Sigmoid colon (tissue), 7 donors: Measurements from ENCODE around the gene PNPLA4. TPM values are rescaled to one million over a fixed set of nuclear protein-coding genes. Genes with fewer than 3 reads are reported as not detected.

Experiments used
- DNase-seq: peaks from one replicate; pipeline ENCODE4 v3.0.0-alpha.2; 2019
- H3K27ac ChIP-seq, 4 donors: fragments of 200-600 bp; sonication (generic); one replicate each; pipeline ENCODE4 v1.5.1; 2016 to 2019; ENCODE audit warnings: mild to moderate bottlenecking in 1 of 4
- H3K27me3 ChIP-seq, 3 donors: fragments of 200-600 bp; sonication (generic); one replicate each; pipeline ENCODE4 v1.5.1; 2019; ENCODE audit warnings: mild to moderate bottlenecking in 1 of 3
- H3K36me3 ChIP-seq, 4 donors: fragments of 200-600 bp; sonication (generic); one replicate each; pipeline ENCODE4 v1.5.1; 2016 to 2019
- H3K4me1 ChIP-seq, 4 donors: fragments of 200-600 bp; sonication (generic); one replicate each; pipeline ENCODE4 v1.5.1; 2017 to 2019
- H3K4me3 ChIP-seq, 4 donors: fragments of 200-600 bp; sonication (generic); one replicate each; pipeline ENCODE4 v1.5.1; 2017 to 2019; ENCODE audit warnings: mild to moderate bottlenecking in 2 of 4, moderate library complexity in 1 of 4
- H3K9me3 ChIP-seq, 4 donors: fragments of 200-600 bp in 3 of 4; sonication (generic) in 3 of 4; one replicate each; pipeline versions ENCODE4 v1.5.1 to v1.6.1; 2013 to 2019
- EP300 ChIP-seq, 4 donors: sonication (generic); formaldehyde crosslinking; IDR thresholded peaks; one replicate each; pipeline ENCODE4 v1.6.1; 2017; ENCODE audit warnings: antibody characterized with exemption in 4 of 4
- POLR2A ChIP-seq, 2 donors: fragments of 450-650 bp; IDR thresholded peaks; one replicate each; pipeline ENCODE4 v1.6.1; 2016; ENCODE audit warnings: antibody characterized with exemption in 2 of 2, mild to moderate bottlenecking in 2 of 2, moderate library complexity in 2 of 2
- POLR2AphosphoS5 ChIP-seq, 4 donors: sonication (generic); formaldehyde crosslinking; IDR thresholded peaks; one replicate each; pipeline ENCODE4 v1.6.1; 2017; ENCODE audit warnings: antibody characterized with exemption in 4 of 4
- WGBS, 2 donors: extraction: QIAGEN DNeasy Blood & Tissue Kit; methylation state at CpG; one replicate each; pipeline ENCODE4 v1.1.7; 2013; 5-methylcytosine and 5-hydroxymethylcytosine counted together
- intact Hi-C: fragments of 100-400 bp; cut with DNase I; formaldehyde crosslinking; loops from one replicate; pipeline ENCODE4 v1.15.1; 2023
- polyA plus RNA-seq, 3 donors: library from polyadenylated mRNA; stranded (reverse); fragments of 200-250 nt; gene quantifications; one replicate each; pipeline ENCODE4 v1.2.3, GENCODE V29; 2013
- total RNA-seq, 4 donors: library from RNA; depleted of rRNA; stranded (reverse); fragments of >200 nt; gene quantifications; one replicate each; pipeline ENCODE4 v1.1.0, GENCODE V29; 2016
- TF ChIP-seq, protein P1 (sequence below), 4 experiments: fragments of 450-650 bp in 3 of 4; fragments of 200-600 bp in 1 of 4; IDR thresholded peaks; one replicate each; pipeline ENCODE4 v1.5.1; 2016 to 2019; ENCODE audit warnings: antibody characterized with exemption in 4 of 4, mild to moderate bottlenecking in 3 of 4, moderate library complexity in 2 of 4
- donor health status: healthy with polysubstance abuse.
- donor health status: Bipolar disorder and iron deficiency.
- donor health status: healthy.

The PNPLA4 gene
- total and polyA plus RNA-seq, 7 donors = 1.9 to 27.0 (median 10.4) TPM

DNA sequence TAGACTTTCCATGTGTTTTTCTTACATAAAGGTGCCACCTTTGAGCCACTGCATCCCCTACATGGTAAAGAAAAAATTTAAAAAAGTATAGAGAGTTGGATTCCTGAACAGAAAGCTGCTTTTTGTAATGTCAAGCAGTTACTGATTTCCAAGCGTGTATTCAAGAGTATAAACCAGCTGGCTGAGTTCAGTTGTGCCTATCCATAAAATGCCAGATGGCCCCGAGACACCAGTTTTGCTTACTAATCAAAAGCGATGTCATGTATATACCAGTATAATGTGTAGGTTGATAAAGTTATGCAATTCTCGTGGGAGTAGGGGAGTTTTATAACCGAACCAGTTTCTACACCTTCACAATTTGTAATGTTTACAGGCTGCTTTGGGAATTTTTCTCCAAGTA, 26.2 kb upstream of the PNPLA4 start:
- Histone ChIP-seq H3K27me3 (no peaks in the 10 kb centered on the region), H3K4me1 (no peaks in the 10 kb centered on the region), H3K9me3 (no peaks in the 10 kb centered on the region), H3K36me3 (no peaks in the 10 kb centered on the region), H3K4me3 (no peak overlapping the region), H3K27ac (no peak overlapping the region)
- WGBS, 2 donors = 58 to 59% methylated on average over 5 of the region's 5 CpGs
- no peak for DNase-seq
- intact Hi-C loops = no loop called here
- TF ChIP-seq POLR2AphosphoS5 (IDR thresholded peaks at IDR 0.05) (no peak), EP300 (IDR thresholded peaks at IDR 0.05) (no peak), POLR2A (IDR thresholded peaks at IDR 0.05) (no peak)
- TF ChIP-seq, protein P1, sequence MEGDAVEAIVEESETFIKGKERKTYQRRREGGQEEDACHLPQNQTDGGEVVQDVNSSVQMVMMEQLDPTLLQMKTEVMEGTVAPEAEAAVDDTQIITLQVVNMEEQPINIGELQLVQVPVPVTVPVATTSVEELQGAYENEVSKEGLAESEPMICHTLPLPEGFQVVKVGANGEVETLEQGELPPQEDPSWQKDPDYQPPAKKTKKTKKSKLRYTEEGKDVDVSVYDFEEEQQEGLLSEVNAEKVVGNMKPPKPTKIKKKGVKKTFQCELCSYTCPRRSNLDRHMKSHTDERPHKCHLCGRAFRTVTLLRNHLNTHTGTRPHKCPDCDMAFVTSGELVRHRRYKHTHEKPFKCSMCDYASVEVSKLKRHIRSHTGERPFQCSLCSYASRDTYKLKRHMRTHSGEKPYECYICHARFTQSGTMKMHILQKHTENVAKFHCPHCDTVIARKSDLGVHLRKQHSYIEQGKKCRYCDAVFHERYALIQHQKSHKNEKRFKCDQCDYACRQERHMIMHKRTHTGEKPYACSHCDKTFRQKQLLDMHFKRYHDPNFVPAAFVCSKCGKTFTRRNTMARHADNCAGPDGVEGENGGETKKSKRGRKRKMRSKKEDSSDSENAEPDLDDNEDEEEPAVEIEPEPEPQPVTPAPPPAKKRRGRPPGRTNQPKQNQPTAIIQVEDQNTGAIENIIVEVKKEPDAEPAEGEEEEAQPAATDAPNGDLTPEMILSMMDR (IDR thresholded peaks at IDR 0.05) = no peak

DNA sequence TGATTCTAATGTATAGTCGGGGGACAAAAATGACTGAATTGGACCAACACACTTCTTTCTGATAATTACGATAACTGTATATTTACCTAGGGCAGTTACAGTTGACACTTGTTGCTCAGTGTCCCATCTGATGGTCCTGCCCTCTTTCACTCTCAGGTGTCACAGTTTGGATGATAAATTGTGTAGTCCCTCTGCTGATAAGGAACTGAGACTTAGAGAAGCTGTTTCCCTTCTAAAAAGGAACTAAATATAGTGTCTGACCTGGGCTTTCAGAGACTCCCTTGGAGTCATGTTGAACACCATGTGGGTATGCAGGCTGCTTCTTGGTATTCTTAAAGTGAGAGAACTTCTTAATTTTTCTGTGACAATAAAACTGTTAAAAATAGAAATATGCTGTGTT, 23.7 kb upstream of the PNPLA4 start:
- intact Hi-C loops = no loop called here

DNA sequence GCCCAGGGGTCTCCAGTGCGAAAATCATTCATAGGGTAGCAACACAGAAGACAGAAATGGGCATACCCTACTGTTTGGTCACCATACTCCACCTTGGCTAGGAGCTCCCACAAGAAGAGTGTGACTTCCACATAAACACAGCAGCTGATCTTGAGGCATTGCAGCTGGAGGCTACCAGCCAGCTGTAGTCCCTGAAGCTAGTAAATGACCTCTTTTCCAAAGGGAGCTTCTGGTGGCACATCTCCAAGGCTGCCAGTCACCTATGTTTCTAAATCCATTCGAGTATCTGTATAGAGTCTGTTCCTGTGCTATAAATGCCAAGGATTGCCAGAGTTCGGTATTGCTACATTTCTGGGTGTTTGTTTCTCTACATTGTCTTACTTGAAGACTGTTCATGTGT, 21.3 kb upstream of the PNPLA4 start:
- no peak for DNase-seq
- intact Hi-C loops = no loop called here
- TF ChIP-seq POLR2AphosphoS5 (IDR thresholded peaks at IDR 0.05) = no peak
- TF ChIP-seq POLR2A (IDR thresholded peaks at IDR 0.05) = no peak
- no peak for TF ChIP-seq EP300 (IDR thresholded peaks at IDR 0.05)
- TF ChIP-seq, protein P1 (IDR thresholded peaks at IDR 0.05) = no peak
- no peaks in the 10 kb centered on the region for H3K4me1 ChIP-seq
- WGBS, 2 donors = 80 to 83% methylated on average over 3 of the region's 3 CpGs
- no peaks in the 10 kb centered on the region for H3K9me3 ChIP-seq
- no peaks in the 10 kb centered on the region for H3K27me3 ChIP-seq
- H3K4me3 ChIP-seq = no peak overlapping the region
- no peaks in the 10 kb centered on the region for H3K36me3 ChIP-seq
- no peak overlapping the region for H3K27ac ChIP-seq

More for the DNA sequence above, 23.7 kb upstream of the PNPLA4 start:
- 22 to 53% methylated on average over 2 of the region's 2 CpGs for WGBS, 2 donors
- no peak overlapping the region for H3K27ac ChIP-seq
- DNase-seq = no peak
- TF ChIP-seq, protein P1 (IDR thresholded peaks at IDR 0.05) = no peak
- TF ChIP-seq POLR2AphosphoS5 (IDR thresholded peaks at IDR 0.05) = no peak
- TF ChIP-seq POLR2A (IDR thresholded peaks at IDR 0.05) = no peak
- no peak overlapping the region for H3K4me3 ChIP-seq
- no peaks in the 10 kb centered on the region for H3K9me3 ChIP-seq
- H3K27me3 ChIP-seq = no peaks in the 10 kb centered on the region
- no peaks in the 10 kb centered on the region for H3K4me1 ChIP-seq
- no peaks in the 10 kb centered on the region for H3K36me3 ChIP-seq

DNA sequence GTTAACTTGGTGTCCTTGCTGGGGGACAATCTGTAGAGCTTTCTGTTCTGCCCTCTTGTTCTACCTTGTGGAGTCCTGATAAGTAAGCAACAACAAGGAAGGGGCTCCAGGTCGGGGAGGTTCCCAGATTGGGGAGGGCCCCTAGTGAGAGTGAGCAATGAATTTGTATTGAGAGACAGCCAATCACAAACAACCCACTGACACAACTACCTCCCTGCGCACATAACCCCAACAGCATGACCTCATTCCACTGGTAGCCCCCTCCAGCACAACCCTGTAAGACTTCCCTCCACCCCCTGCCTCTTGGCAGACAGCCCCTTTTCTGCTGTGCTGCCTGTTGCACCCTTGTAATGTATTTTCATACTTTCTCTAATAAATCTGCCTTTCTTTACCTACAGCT, 19.7 kb upstream of the PNPLA4 start:
- Histone ChIP-seq H3K9me3 (no peaks in the 10 kb centered on the region), H3K27me3 (no peaks in the 10 kb centered on the region), H3K4me3 (no peak overlapping the region), H3K27ac (no peak overlapping the region), H3K4me1 (no peaks in the 10 kb centered on the region), H3K36me3 (no peaks in the 10 kb centered on the region)
- WGBS, 2 donors = 55 to 65% methylated on average over 2 of the region's 2 CpGs
- no peak for DNase-seq
- TF ChIP-seq EP300 (IDR thresholded peaks at IDR 0.05) = no peak
- no peak for TF ChIP-seq POLR2AphosphoS5 (IDR thresholded peaks at IDR 0.05)
- TF ChIP-seq, protein P1 (IDR thresholded peaks at IDR 0.05) = no peak
- no peak for TF ChIP-seq POLR2A (IDR thresholded peaks at IDR 0.05)
- intact Hi-C loops = no loop called here

DNA sequence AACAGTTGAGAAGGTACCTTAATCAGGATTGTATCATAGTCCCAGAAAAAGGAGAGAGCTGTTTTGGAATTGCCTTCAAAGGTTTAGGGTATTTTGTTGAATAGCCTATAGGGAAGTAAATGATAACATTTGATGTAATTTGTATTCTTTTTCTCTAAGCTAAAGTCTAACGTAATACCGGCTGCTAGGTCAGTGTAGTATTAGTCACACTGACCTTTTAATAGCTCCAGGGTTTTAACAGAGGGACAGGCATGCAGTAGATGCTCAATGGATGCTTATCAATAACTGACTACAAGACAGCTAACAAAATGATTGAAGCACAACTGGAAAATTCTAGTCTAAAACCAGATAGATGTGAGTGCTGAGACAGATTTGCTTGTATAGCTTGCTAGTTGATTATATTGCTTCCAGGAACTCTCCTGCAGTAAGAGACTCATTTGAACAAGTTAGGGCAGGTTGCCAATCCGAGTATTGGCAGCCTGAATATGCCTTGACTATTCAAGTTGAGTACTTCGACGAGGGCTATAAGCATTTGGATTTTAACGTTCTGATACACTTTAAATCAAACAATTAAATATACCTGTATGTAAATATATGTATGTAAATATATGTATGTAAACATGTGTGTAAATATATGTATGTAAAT, 16.5 kb upstream of the PNPLA4 start:
- no peak for TF ChIP-seq POLR2A (IDR thresholded peaks at IDR 0.05)
- no peak for TF ChIP-seq EP300 (IDR thresholded peaks at IDR 0.05)
- TF ChIP-seq, protein P1 (IDR thresholded peaks at IDR 0.05) = no peak
- no peak for TF ChIP-seq POLR2AphosphoS5 (IDR thresholded peaks at IDR 0.05)
- Histone ChIP-seq H3K4me1 (no peaks in the 10 kb centered on the region), H3K9me3 (no peaks in the 10 kb centered on the region), H3K36me3 (no peaks in the 10 kb centered on the region), H3K4me3 (no peak overlapping the region), H3K27ac (no peak overlapping the region), H3K27me3 (no peaks in the 10 kb centered on the region)
- WGBS, 2 donors = 22 to 60% methylated on average over 6 of the region's 6 CpGs
- intact Hi-C loops = no loop called here
- DNase-seq = no peak
